HEK293T (cell line): ENCODE measurements around the gene PDE6B.

Experiments
- CTCF ChIA-PET: fragments of 350-600 bp; formaldehyde crosslinking; extraction: SDS; loops from one replicate; lab custom pipeline; 2021; ENCODE audit warnings: antibody characterized with exemption, inconsistent platforms; lab: Yijun Ruan, JAX
- POLR2A ChIA-PET: fragments of 350-600 bp; formaldehyde crosslinking; extraction: SDS; loops from one replicate; lab custom pipeline; 2020; ENCODE audit warnings: antibody characterized with exemption, inconsistent platforms; lab: Yijun Ruan, JAX
- DNase-seq: peaks from one replicate; pipeline ENCODE4 v3.0.0; 2012; ENCODE audit warnings: mixed read lengths; ENCODE audit errors: extremely low spot score
- ARNT ChIP-seq: fragments of 450-650 bp; IDR thresholded peaks from 2 replicates; pipeline ENCODE4 v1.6.1; 2017; ENCODE audit warnings: mild to moderate bottlenecking
- BHLHE40 ChIP-seq: fragments of 450-650 bp; IDR thresholded peaks from 2 replicates; pipeline ENCODE4 v1.6.1; 2016; ENCODE audit warnings: mild to moderate bottlenecking, moderate library complexity, borderline replicate concordance
- CTBP1 ChIP-seq: fragments of 450-650 bp; IDR thresholded peaks from 2 replicates; pipeline ENCODE4 v1.6.1; 2016; ENCODE audit warnings: borderline replicate concordance
- ELF4 ChIP-seq: fragments of 450-650 bp; IDR thresholded peaks from 2 replicates; pipeline ENCODE4 v1.6.1; 2017; ENCODE audit warnings: antibody characterized with exemption
- FOXA1 ChIP-seq: fragments of 450-650 bp; IDR thresholded peaks from 2 replicates; pipeline ENCODE4 v1.6.1; 2016; ENCODE audit warnings: mild to moderate bottlenecking
- FOXK2 ChIP-seq: fragments of 450-650 bp; IDR thresholded peaks from 2 replicates; pipeline ENCODE4 v1.6.1; 2016; ENCODE audit warnings: mild to moderate bottlenecking
- FOXM1 ChIP-seq: fragments of 450-650 bp; IDR thresholded peaks from 2 replicates; pipeline ENCODE4 v1.6.1; 2017; ENCODE audit warnings: mild to moderate bottlenecking, borderline replicate concordance
- HDGF ChIP-seq: fragments of 450-650 bp; IDR thresholded peaks from 2 replicates; pipeline ENCODE4 v1.6.1; 2017; ENCODE audit warnings: antibody characterized with exemption, borderline replicate concordance
- L3MBTL2 ChIP-seq: fragments of 450-650 bp; conservative IDR thresholded peaks from 2 replicates; pipeline ENCODE4 v1.6.1; 2016; ENCODE audit warnings: mild to moderate bottlenecking
- LEF1 ChIP-seq: fragments of 450-650 bp; IDR thresholded peaks from 2 replicates; pipeline ENCODE4 v1.6.1; 2017; ENCODE audit warnings: mild to moderate bottlenecking, borderline replicate concordance
- NFRKB ChIP-seq: fragments of 450-650 bp; IDR thresholded peaks from 2 replicates; pipeline ENCODE4 v1.6.1; 2016; ENCODE audit warnings: mild to moderate bottlenecking, moderate library complexity
- PKNOX1 ChIP-seq: fragments of 450-650 bp; IDR thresholded peaks from 2 replicates; pipeline ENCODE4 v1.6.1; 2016
- SP1 ChIP-seq: fragments of 450-650 bp; IDR thresholded peaks from 2 replicates; pipeline ENCODE4 v1.6.1; 2017
- SUZ12 ChIP-seq: fragments of 450-650 bp; IDR thresholded peaks from 2 replicates; pipeline ENCODE4 v1.6.1; 2016; ENCODE audit warnings: mild to moderate bottlenecking
- TARDBP ChIP-seq: fragments of 450-650 bp; IDR thresholded peaks from 2 replicates; pipeline ENCODE4 v1.6.1; 2016
- ZNF384 ChIP-seq: fragments of 450-650 bp; IDR thresholded peaks from 2 replicates; pipeline ENCODE4 v1.6.1; 2016

The PDE6B gene

DNA sequence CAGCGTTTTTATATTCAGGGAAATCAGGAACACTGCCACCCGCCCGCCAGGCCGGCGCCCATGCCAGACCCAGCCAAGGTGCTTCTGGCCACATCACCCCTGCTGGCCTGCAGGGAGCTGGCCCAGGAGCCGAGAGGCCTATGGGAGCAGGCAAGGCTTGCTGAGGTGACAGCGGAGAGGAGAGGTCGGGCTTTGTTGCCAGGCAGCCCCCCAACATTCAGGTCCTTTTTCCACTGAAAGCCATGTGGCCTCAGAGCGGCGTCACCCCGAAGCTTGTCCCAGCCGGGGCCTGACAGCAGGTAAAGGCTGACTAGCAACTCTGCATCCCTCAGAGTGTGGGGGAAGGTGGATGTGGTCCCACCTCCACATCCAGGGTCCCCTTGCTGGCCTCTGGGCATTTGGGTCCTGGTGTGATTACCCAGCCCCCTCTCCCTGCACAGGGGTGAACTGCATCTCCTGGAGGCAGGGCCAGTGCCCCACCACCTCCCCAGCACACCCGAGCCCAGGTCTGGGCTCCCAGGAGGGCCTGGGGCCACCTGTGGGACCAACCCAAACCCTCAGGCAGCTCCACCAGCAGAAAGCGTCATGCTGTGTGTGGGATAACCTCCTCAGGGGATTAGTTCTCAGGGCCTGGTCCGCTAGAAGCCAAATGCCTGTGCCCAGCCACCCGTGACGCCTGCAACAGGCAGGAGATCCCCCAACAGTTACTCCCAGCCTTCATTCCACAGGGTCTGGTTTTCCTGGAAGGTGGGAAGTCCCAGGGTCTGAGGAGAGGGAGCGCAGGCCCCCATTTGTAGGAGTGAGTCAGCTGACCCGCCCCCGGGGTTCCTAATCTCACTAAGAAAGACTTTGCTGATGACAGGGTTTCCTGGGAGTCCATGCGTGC is at the start of gene PDE6B:
Gene PDE6B (plus strand): TSS at position 869 of the 886 bp plus-strand sequence. CDS start 54 bp downstream, outside the sequence.
- CTCF ChIA-PET: no interaction called here
- no peak for DNase-seq
- POLR2A ChIA-PET: no interaction called here
- TF ChIP-seq CTBP1 (no peak), SUZ12 (no peak), FOXK2 (no peak), ELF4 (no peak), ARNT (no peak), PKNOX1 (no peak), L3MBTL2 (no peak), LEF1 (no peak), ZNF384 (no peak), HDGF (no peak), SP1 (no peak), FOXA1 (no peak), NFRKB (no peak), BHLHE40 (no peak), TARDBP (no peak), FOXM1 (no peak)

DNA sequence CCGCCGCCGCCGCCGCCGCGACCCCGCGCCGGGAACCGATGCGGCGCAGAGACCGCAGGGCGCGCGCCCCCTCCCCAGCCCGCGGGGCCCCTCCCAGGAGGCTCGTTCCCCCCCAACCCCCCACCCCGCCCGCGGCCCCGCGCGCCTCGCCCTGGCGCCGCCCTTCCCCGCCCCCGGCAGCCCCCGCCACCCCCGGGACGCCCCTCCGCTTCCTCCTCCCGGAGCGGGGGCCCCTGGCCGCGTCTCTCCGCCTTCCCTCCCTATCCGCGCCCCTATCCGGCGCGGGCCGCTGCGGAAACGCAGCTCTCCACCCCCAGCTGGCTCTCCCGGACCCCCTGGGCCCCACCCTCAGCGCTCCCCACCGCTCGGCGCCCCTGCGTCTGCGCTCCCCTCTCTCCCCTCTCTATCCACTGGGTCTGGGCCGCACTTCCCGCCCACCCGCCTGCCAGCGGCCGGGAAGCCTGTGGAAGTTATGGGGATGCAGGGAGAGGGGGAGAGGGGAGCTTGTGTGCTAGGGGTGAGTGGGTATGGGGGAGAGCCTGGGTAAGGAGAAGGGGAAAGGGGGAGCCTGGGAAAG is 49.0 kb upstream of the PDE6B start, which contains the start of gene TMEM271:
Gene TMEM271 (minus strand): TSS at position 51 of the 577 bp plus-strand sequence. CDS start 233 bp downstream, outside the sequence.
- DNase-seq: no peak
- CTCF ChIA-PET: no interaction called here
- POLR2A ChIA-PET: interaction anchor here (0.7 to 3.2 kb wide), 4 partner anchors 11 to 98 kb away, joined by 3 to 11 read pairs (median 4); partner anchors contain the start of genes ATP5ME and MYL5
- TF ChIP-seq SP1 (no peak), ZNF384 (no peak), ELF4 (no peak), FOXA1 (no peak), SUZ12 (no peak), PKNOX1 (no peak), TARDBP (no peak), LEF1 (no peak), CTBP1 (no peak), L3MBTL2 (no peak), FOXK2 (no peak), NFRKB (no peak), HDGF (no peak)

DNA sequence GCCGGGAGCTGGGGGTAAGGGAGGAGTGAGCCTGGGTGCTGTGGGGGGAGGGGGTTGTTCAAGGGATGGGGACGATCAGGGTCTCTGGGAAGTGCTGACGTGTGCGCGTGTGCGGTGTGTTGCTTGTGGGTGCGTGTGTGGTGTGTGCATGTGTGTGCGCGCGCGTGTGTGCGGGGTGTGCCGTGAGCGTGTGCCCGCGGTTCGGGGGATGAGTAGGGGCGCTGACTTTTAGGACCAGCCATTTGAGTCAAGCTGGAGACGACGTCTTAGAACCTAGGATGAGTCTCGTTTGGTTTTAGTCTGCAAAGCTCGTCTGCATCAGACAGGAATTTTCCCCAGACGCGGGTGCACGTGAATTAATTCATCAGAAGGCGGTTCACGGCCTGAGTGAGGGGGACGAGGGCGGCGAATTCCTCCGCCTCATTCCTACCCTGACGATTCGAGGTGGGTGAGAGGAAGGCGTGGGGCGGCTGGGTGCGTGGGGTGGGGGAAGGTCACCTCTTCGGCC is 48.3 kb upstream of the PDE6B start:
- CTCF ChIA-PET: no interaction called here
- POLR2A ChIA-PET: interaction anchor here (0.6 to 3.2 kb wide), 6 partner anchors 10 to 104 kb away, joined by 3 to 11 read pairs (median 3); partner anchors contain the start of genes ATP5ME and MYL5
- TF ChIP-seq ZNF384 (no peak), FOXA1 (no peak), ELF4 (no peak), SP1 (no peak), TARDBP (no peak), NFRKB (no peak), FOXK2 (no peak), HDGF (no peak), LEF1 (no peak), FOXM1 (no peak), ARNT (no peak), BHLHE40 (no peak), CTBP1 (no peak), PKNOX1 (no peak), SUZ12 (no peak), L3MBTL2 (no peak)
- DNase-seq: no peak

DNA sequence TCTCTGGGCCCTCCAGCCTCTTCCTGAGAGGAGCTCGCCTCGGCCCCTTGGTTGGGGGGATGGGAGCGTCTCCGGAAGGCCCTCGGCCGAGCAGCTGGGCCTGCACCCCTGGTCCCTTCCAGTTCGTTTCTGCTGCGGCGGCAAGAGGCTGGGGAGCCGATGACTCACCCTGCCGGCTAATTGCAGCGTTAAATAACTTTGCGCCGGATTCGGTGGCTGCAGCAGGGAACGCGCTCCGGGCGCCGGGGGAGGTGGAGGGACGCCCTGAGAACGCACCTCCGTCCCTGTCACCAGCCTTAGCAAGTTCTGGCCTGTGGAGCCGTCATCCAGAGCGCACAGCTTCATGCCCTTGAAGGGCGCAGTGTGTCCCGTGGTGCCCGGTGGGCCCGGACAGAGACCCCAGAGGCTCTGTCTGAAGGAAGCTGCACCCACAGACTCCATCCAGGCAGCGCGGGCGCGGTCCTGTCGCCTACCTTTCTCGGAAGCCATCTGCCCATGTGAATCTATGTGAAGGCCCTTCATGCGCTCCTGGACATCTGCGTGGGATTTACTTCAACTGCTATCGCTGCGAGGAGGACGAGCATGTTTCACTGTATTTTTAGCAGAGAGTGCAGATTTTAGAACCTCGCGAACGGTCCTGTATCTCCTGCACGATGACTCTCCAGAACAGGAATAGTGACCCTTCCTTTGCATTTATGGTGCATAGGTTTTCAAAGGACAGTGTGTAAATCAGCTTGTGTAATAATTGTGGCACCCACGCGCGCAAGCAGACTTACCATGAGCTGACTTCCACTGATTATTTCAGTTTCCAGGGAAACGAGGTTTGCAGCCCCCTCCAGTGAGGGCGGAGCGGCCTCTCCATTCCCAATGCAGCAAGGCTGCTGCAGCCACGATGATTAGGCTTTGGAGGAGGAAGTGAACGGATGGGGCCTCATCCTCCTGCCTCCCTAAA is 47.6 kb upstream of the PDE6B start:
- ChIA-PET CTCF (no interaction called here), POLR2A (interaction anchor here (0.6 to 3.2 kb wide), 4 partner anchors 9 to 104 kb away, joined by 3 to 11 read pairs (median 4); partner anchors contain the start of genes ATP5ME and MYL5)
- DNase-seq: no peak
- no peak for TF ChIP-seq CTBP1
- no peak for TF ChIP-seq ZNF384
- TF ChIP-seq PKNOX1: no peak
- TF ChIP-seq LEF1: no peak
- TF ChIP-seq FOXM1: no peak
- no peak for TF ChIP-seq SP1
